SK-N-SH (cell line): Measurements from ENCODE around the gene GHDC. TPM values are rescaled to one million over a fixed set of nuclear protein-coding genes. Genes with fewer than 3 reads are reported as not detected.
"Not testable (repeated sequence)": the region's sequence is repeated elsewhere in the genome, so short reads cannot be mapped to it uniquely, and the experiment has no call there.

Experiments used
- CTCF ChIA-PET: fragments of 300-600, 350-600 bp; formaldehyde crosslinking; extraction: SDS; loops from one replicate; lab custom pipeline; 2021; lab: Yijun Ruan, JAX
- POLR2A ChIA-PET: fragments of 350-600 bp; sonication (Branson Sonifier 250); formaldehyde crosslinking; extraction: SDS; loops from one replicate; lab custom pipeline; 2020; ENCODE audit warnings: antibody characterized with exemption, inconsistent platforms; lab: Yijun Ruan, JAX
- DNase-seq: peaks from one replicate; pipeline ENCODE4 v3.0.0; 2012
- H2AFZ ChIP-seq: fragments of 200-600 bp; sonication (generic); 2 replicates; pipeline ENCODE4 v1.8.1; 2016; ENCODE audit warnings: antibody characterized with exemption, mild to moderate bottlenecking, low read depth
- H3F3A ChIP-seq: fragments of 200-600 bp; sonication (generic); replicated peaks from 2 replicates; pipeline ENCODE3; 2016; ENCODE audit warnings: antibody characterized with exemption, mild to moderate bottlenecking; ENCODE audit not compliant: insufficient read depth
- H3K27ac ChIP-seq, 2 experiments: fragments of 200-500 bp in 1 of 2; fragments of 200-600 bp in 1 of 2; sonication (Bioruptor generic) in 1 of 2; sonication (generic), shearing (Covaris generic) in 1 of 2; 2 replicates each; pipeline versions ENCODE4 v1.5.1 to v1.6.1; 2014 to 2016; ENCODE audit warnings: low read depth in 2 of 2, inconsistent platforms in 1 of 2, low read length in 1 of 2, mild to moderate bottlenecking in 1 of 2, mixed read lengths in 1 of 2
- H3K27me3 ChIP-seq: fragments of 200-600 bp; sonication (generic), shearing (Covaris generic); 2 replicates; pipeline ENCODE4 v1.6.1; 2016; ENCODE audit warnings: mixed run types; ENCODE audit not compliant: insufficient read depth
- H3K36me3 ChIP-seq, 2 experiments: fragments of 200-500 bp in 1 of 2; fragments of 200-600 bp in 1 of 2; sonication (Bioruptor generic) in 1 of 2; sonication (generic) in 1 of 2; replicated peaks in 1 of 2; 2 replicates each; pipeline versions ENCODE3 to v1.5.1; 2014 to 2016; ENCODE audit warnings: low read length in 1 of 2, mild to moderate bottlenecking in 1 of 2; ENCODE audit not compliant: insufficient read depth in 2 of 2, control insufficient read depth in 1 of 2
- H3K4me1 ChIP-seq, 2 experiments: fragments of 200-500 bp in 1 of 2; fragments of 200-600 bp in 1 of 2; sonication (Bioruptor generic) in 1 of 2; sonication (generic), shearing (Covaris generic) in 1 of 2; 2 replicates each; pipeline versions ENCODE4 v1.5.1 to v1.6.1; 2014 to 2016; ENCODE audit warnings: low read depth in 1 of 2, low read length in 1 of 2, mixed run types in 1 of 2; ENCODE audit not compliant: insufficient read depth in 2 of 2, control insufficient read depth in 1 of 2
- H3K4me2 ChIP-seq: fragments of 200-600 bp; sonication (generic), shearing (Covaris generic); 2 replicates; pipeline ENCODE4 v1.6.1; 2017; ENCODE audit warnings: mixed run types
- H3K4me3 ChIP-seq, 2 experiments: fragments of 200-500 bp in 1 of 2; fragments of 200-600 bp in 1 of 2; sonication (Bioruptor generic) in 1 of 2; sonication (generic), shearing (Covaris generic) in 1 of 2; 2 replicates each; pipeline versions ENCODE4 v1.5.1 to v1.8.1; 2014 to 2016; ENCODE audit warnings: low read depth in 2 of 2, inconsistent platforms in 1 of 2, low read length in 1 of 2, mild to moderate bottlenecking in 1 of 2, mixed read lengths in 1 of 2, moderate library complexity in 1 of 2
- H3K79me2 ChIP-seq: fragments of 200-600 bp; sonication (generic); 2 replicates; pipeline ENCODE4 v1.8.1; 2017; ENCODE audit warnings: mild to moderate bottlenecking; ENCODE audit not compliant: insufficient read depth
- H3K9ac ChIP-seq: fragments of 200-600 bp; sonication (generic); 2 replicates; pipeline ENCODE4 v1.6.1; 2017; ENCODE audit warnings: mixed run types
- H3K9me2 ChIP-seq: fragments of 200-600 bp; sonication (generic); 2 replicates; pipeline ENCODE4 v1.6.1; 2017; ENCODE audit warnings: mixed run types
- H3K9me3 ChIP-seq: fragments of 200-600 bp; sonication (generic); 2 replicates; pipeline ENCODE4 v1.6.1; 2017; ENCODE audit warnings: mixed run types, mild to moderate bottlenecking, moderate library complexity
- H4K20me1 ChIP-seq: fragments of 200-600 bp; sonication (generic); 2 replicates; pipeline ENCODE4 v1.6.1; 2017; ENCODE audit warnings: mild to moderate bottlenecking, mixed run types; ENCODE audit not compliant: insufficient read depth
- CHD2 ChIP-seq: fragments of 150-350 bp; IDR thresholded peaks from 2 replicates; pipeline ENCODE4 v1.6.1; 2018; ENCODE audit warnings: low read length; ENCODE audit not compliant: partially characterized antibody
- EP300 ChIP-seq, 2 experiments: IDR thresholded peaks; 2 replicates each; pipeline versions ENCODE4 v1.4.0 to v1.6.1; 2012; ENCODE audit warnings: borderline replicate concordance in 1 of 2, low read depth in 1 of 2, low read length in 1 of 2
- YY1 ChIP-seq: IDR thresholded peaks from 2 replicates; pipeline ENCODE4 v1.4.0; 2012; ENCODE audit warnings: low read depth, mild to moderate bottlenecking
- WGBS: methylation state at CpG from one replicate; pipeline ENCODE4 v1.1.6; 2017; ENCODE audit warnings: low lambda C conversion rate; 5-methylcytosine and 5-hydroxymethylcytosine counted together
- polyA plus RNA-seq, 3 experiments: library from polyadenylated mRNA; depleted of rRNA; stranded (reverse); fragments of >200 nt; gene quantifications; 2 replicates each; pipeline ENCODE4 v1.2.3, GENCODE V29; 2012

GHDC gene
- polyA plus RNA-seq, 1 of the 3 experiments (the other 2 are of a cell fraction), result 15.8 TPM

DNA sequence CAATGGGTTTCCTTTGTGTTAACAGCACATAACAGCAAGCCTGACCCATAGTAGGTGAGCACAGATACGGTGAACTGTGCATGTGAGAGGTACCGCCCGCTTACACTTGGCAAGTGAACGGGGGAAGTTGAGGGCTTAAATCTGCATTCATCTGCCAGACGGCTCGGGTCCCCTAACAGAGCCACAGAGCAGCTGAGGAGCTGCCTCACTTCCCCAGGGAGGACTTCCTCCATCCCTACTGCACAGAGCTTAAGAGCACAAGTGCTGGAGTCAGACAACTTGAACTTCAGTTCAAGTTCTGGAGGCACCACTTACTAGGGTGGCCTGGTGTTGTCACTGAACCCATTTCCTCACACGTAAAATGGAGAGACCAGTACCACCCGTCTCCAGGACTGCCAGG lies 52.9 kb downstream of the GHDC start (continued):
- TF ChIP-seq CHD2 (no peak), EP300 (IDR thresholded peaks at IDR 0.05; ENCODE audit: borderline replicate concordance in 1 of 2, low read depth in 1 of 2, low read length in 1 of 2) (no peak), YY1 (no peak)

DNA sequence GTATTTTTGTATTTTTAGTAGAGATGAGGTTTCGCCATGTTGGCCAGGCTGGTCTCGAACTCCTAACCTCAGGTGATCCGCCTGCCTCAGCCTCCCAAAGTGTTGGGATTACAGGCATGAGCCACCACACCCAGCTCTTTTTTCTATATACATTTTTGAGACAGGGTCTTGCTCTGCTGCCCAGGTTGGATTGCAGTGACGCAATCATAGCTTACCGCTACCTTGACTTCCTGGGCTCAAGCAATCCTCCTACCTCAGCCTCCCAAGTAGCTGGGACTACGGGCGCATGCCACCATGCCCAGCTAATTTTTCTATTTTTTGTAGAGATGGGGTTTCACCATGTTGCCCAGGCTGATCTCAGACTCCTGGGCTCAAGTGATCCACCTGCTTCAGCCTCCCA lies 53.6 kb downstream of the GHDC start:
- 97% methylated on average over 7 of the region's 7 CpGs for WGBS
- H3K4me1 ChIP-seq, result peaks cover 8 to 18% of the 10 kb centered on the region in 2 experiments; a peak in 2 of 4 replicates
- peaks cover 97% of the 10 kb centered on the region for H3K79me2 ChIP-seq
- H3F3A ChIP-seq, H3K4me2 ChIP-seq, H3K9me2 ChIP-seq, H3K27ac ChIP-seq, H3K9me3 ChIP-seq, POLR2A ChIA-PET, H2AFZ ChIP-seq, H3K4me3 ChIP-seq, DNase-seq, H3K27me3 ChIP-seq, H3K9ac ChIP-seq: not testable (repeated sequence)
- CTCF ChIA-PET, result interaction anchor here (1.1 kb wide), 1 partner anchor 175 kb away, joined by 3 read pairs; no protein-coding TSS in a partner anchor
- peaks cover 11 to 21% of the 10 kb centered on the region in 2 experiments for H3K36me3 ChIP-seq
- H4K20me1 ChIP-seq, result peaks cover 70% of the 10 kb centered on the region

Other genes with a start within 250 kb of the GHDC start
- 44.8 and 54.8 TPM in 2 replicates for gene CNP, start 227.7 kb downstream of the GHDC start, polyA plus RNA-seq (2012; rRNA removed)
- 38.8 and 48.5 TPM in 2 replicates for gene DNAJC7, start 177.1 kb downstream of the GHDC start, polyA plus RNA-seq (2012; rRNA removed)
- 89.8 and 91.8 TPM in 2 replicates for gene NKIRAS2, start 174.4 kb downstream of the GHDC start, polyA plus RNA-seq (2012; rRNA removed)
- gene C17orf113, start 143.9 kb downstream of the GHDC start, polyA plus RNA-seq (2012; rRNA removed), result 0.44 and 0.52 TPM in 2 replicates
- gene ZNF385C, start 96.0 kb downstream of the GHDC start, polyA plus RNA-seq (2012; rRNA removed), result 0.05 and 0.13 TPM in 2 replicates
- gene DHX58, start 81.8 kb downstream of the GHDC start, polyA plus RNA-seq (2012; rRNA removed), result 1.2 and 1.6 TPM in 2 replicates
- 45.1 and 58.6 TPM in 2 replicates for gene KAT2A, start 73.1 kb downstream of the GHDC start, polyA plus RNA-seq (2012; rRNA removed)
- gene HSPB9, start 71.7 kb downstream of the GHDC start, polyA plus RNA-seq (2012; rRNA removed), result 0.03 and 0.05 TPM in 2 replicates
- gene RAB5C, start 39.5 kb downstream of the GHDC start, polyA plus RNA-seq (2012; rRNA removed), result 257 and 285 TPM in 2 replicates
- gene KCNH4, start 13.4 kb downstream of the GHDC start, polyA plus RNA-seq (2012; rRNA removed), result 0.46 and 0.57 TPM in 2 replicates
- gene HCRT, start 9.0 kb downstream of the GHDC start, polyA plus RNA-seq (2012; rRNA removed), result not detected in 2 replicates
- gene STAT5B, start 81.9 kb upstream of the GHDC start, polyA plus RNA-seq (2012; rRNA removed), result 23.6 and 27.7 TPM in 2 replicates
- 1.4 and 2.3 TPM in 2 replicates for gene STAT5A, start 94.0 kb upstream of the GHDC start, polyA plus RNA-seq (2012; rRNA removed)
- gene STAT3, start 193.9 kb upstream of the GHDC start, polyA plus RNA-seq (2012; rRNA removed), result 35.7 and 38.7 TPM in 2 replicates
- gene CAVIN1, start 228.8 kb upstream of the GHDC start, polyA plus RNA-seq (2012; rRNA removed), result 264 and 290 TPM in 2 replicates